Measurements from ENCODE around the gene RAC3. TPM values are rescaled to one million over a fixed set of nuclear protein-coding genes. Genes with fewer than 3 reads are reported as not detected.
A peak's percentile ranks its signal among the peaks of the same experiment; 100 is the strongest.

The RAC3 gene
- total and polyA plus RNA-seq, 9 of the 15 experiments (the other 6 are each of a cell fraction or from before 2014, with no cell fraction given) = 0.23 to 292 (median 118) TPM

DNA sequence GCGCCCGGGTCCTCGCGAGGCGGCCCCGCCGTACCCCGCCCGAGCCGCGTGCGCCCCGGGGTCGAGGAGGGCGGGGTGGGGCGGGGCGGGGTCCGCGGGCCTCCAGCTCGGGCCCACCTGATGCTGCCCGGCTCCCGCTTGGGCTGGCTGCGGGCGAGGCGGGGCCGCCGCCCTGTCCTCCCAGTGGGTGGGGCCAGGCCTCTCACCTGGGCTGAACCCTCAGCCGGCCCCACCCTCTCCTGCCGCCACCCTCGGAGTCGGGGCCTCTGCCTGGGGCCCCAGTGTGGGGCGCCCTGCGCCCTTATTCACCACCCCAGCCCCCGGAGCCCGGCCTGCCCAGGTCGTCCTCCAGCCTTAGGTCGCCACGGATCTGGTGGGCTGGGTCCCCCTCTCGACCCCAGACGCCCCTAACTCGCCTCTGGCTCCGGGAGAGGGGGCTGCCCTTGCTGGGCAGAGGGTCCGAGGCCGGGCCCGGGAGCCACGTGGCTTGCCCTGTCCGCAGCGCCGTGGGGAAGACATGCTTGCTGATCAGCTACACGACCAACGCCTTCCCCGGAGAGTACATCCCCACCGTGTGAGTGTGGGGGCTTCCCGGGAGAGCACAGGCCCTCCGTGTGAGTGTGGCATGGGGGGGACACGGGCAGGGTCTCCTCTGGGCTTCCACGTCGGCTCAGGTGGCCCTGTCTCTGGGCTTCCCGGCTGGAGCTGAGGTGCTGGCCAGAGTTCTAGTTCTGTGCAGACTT, 578 bp downstream of the RAC3 start (continued):
- TF ChIP-seq, protein P1, sequence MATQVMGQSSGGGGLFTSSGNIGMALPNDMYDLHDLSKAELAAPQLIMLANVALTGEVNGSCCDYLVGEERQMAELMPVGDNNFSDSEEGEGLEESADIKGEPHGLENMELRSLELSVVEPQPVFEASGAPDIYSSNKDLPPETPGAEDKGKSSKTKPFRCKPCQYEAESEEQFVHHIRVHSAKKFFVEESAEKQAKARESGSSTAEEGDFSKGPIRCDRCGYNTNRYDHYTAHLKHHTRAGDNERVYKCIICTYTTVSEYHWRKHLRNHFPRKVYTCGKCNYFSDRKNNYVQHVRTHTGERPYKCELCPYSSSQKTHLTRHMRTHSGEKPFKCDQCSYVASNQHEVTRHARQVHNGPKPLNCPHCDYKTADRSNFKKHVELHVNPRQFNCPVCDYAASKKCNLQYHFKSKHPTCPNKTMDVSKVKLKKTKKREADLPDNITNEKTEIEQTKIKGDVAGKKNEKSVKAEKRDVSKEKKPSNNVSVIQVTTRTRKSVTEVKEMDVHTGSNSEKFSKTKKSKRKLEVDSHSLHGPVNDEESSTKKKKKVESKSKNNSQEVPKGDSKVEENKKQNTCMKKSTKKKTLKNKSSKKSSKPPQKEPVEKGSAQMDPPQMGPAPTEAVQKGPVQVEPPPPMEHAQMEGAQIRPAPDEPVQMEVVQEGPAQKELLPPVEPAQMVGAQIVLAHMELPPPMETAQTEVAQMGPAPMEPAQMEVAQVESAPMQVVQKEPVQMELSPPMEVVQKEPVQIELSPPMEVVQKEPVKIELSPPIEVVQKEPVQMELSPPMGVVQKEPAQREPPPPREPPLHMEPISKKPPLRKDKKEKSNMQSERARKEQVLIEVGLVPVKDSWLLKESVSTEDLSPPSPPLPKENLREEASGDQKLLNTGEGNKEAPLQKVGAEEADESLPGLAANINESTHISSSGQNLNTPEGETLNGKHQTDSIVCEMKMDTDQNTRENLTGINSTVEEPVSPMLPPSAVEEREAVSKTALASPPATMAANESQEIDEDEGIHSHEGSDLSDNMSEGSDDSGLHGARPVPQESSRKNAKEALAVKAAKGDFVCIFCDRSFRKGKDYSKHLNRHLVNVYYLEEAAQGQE (IDR thresholded peaks at IDR 0.05; ENCODE audit: borderline replicate concordance) = peak; percentile 36; the same call in 1 of the 2 replicates
- TF ChIP-seq, protein P1 (CRISPR knock-in tag; IDR thresholded peaks at IDR 0.05; ENCODE audit: low read depth) = no peak
- TF ChIP-seq ZBTB7A (IDR thresholded peaks at IDR 0.05; ENCODE audit: borderline replicate concordance, control insufficient read depth, low read depth, low read length) (peak; percentile 31; the same call in 1 of the 2 replicates), MEIS2 (IDR thresholded peaks at IDR 0.05; ENCODE audit: partially characterized antibody) (no peak), ERF (CRISPR knock-in tag; IDR thresholded peaks at IDR 0.05) (no peak), PCBP1 (IDR thresholded peaks at IDR 0.05; ENCODE audit: low read depth, low read length, poor library complexity, severe bottlenecking) (peak; percentile 53), BACH1 (tag; IDR thresholded peaks at IDR 0.05) (no peak)
- TF ChIP-seq, protein P2, sequence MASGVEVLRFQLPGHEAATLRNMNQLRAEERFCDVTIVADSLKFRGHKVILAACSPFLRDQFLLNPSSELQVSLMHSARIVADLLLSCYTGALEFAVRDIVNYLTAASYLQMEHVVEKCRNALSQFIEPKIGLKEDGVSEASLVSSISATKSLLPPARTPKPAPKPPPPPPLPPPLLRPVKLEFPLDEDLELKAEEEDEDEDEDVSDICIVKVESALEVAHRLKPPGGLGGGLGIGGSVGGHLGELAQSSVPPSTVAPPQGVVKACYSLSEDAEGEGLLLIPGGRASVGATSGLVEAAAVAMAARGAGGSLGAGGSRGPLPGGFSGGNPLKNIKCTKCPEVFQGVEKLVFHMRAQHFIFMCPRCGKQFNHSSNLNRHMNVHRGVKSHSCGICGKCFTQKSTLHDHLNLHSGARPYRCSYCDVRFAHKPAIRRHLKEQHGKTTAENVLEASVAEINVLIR (CRISPR knock-in tag; IDR thresholded peaks at IDR 0.05) = no peak
- TF ChIP-seq, protein P3, sequence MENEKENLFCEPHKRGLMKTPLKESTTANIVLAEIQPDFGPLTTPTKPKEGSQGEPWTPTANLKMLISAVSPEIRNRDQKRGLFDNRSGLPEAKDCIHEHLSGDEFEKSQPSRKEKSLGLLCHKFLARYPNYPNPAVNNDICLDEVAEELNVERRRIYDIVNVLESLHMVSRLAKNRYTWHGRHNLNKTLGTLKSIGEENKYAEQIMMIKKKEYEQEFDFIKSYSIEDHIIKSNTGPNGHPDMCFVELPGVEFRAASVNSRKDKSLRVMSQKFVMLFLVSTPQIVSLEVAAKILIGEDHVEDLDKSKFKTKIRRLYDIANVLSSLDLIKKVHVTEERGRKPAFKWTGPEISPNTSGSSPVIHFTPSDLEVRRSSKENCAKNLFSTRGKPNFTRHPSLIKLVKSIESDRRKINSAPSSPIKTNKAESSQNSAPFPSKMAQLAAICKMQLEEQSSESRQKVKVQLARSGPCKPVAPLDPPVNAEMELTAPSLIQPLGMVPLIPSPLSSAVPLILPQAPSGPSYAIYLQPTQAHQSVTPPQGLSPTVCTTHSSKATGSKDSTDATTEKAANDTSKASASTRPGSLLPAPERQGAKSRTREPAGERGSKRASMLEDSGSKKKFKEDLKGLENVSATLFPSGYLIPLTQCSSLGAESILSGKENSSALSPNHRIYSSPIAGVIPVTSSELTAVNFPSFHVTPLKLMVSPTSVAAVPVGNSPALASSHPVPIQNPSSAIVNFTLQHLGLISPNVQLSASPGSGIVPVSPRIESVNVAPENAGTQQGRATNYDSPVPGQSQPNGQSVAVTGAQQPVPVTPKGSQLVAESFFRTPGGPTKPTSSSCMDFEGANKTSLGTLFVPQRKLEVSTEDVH (IDR thresholded peaks at IDR 0.05; ENCODE audit: low read depth, partially characterized antibody) = no peak
- TF ChIP-seq, protein P4, sequence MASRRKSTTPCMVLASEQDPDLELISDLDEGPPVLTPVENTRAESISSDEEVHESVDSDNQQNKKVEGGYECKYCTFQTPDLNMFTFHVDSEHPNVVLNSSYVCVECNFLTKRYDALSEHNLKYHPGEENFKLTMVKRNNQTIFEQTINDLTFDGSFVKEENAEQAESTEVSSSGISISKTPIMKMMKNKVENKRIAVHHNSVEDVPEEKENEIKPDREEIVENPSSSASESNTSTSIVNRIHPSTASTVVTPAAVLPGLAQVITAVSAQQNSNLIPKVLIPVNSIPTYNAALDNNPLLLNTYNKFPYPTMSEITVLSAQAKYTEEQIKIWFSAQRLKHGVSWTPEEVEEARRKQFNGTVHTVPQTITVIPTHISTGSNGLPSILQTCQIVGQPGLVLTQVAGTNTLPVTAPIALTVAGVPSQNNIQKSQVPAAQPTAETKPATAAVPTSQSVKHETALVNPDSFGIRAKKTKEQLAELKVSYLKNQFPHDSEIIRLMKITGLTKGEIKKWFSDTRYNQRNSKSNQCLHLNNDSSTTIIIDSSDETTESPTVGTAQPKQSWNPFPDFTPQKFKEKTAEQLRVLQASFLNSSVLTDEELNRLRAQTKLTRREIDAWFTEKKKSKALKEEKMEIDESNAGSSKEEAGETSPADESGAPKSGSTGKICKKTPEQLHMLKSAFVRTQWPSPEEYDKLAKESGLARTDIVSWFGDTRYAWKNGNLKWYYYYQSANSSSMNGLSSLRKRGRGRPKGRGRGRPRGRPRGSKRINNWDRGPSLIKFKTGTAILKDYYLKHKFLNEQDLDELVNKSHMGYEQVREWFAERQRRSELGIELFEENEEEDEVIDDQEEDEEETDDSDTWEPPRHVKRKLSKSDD (conservative IDR thresholded peaks at IDR 0.05; ENCODE audit: low read length) = no peak

All from K562 (cell line).